ENCODE results near the gene UBE2J2.

Gene UBE2J2

GRCh38 chr1:1235016-1235744, 38.5 kb downstream of the UBE2J2 start:
- no peak for DNase-seq (ENCODE audit: insufficient read length, low spot score)
- FAIRE-seq, result no peak
- TF ChIP-seq POLR2A (IDR thresholded peaks at IDR 0.05; ENCODE audit: low read depth, low read length), result no peak

- no peak for FAIRE-seq
- DNase-seq (ENCODE audit: insufficient read length, low spot score), result no peak
- TF ChIP-seq POLR2A (IDR thresholded peaks at IDR 0.05; ENCODE audit: low read depth, low read length), result no peak
Observed at GRCh38 chr1:1234180-1234808, 39.4 kb downstream of the UBE2J2 start.

- no peak for TF ChIP-seq POLR2A (IDR thresholded peaks at IDR 0.05; ENCODE audit: low read depth, low read length)
- FAIRE-seq (no peak), DNase-seq (ENCODE audit: insufficient read length, low spot score) (no peak)
Observed at GRCh38 chr1:1233567-1233892, 40.1 kb downstream of the UBE2J2 start.

GRCh38 chr1:1232796-1233566, 40.7 kb downstream of the UBE2J2 start:
- no peak for FAIRE-seq
- DNase-seq (ENCODE audit: insufficient read length, low spot score), result no peak
- TF ChIP-seq POLR2A (IDR thresholded peaks at IDR 0.05; ENCODE audit: low read depth, low read length), result no peak

- no peak for FAIRE-seq
- no peak for TF ChIP-seq POLR2A (IDR thresholded peaks at IDR 0.05; ENCODE audit: low read depth, low read length)
- no peak for DNase-seq (ENCODE audit: insufficient read length, low spot score)
Observed at GRCh38 chr1:1232208-1232795, 41.4 kb downstream of the UBE2J2 start, which contains the start of gene B3GALT6. B3GALT6 (plus strand) TSS chr1:1232237; CDS start chr1:1232279, 42 bp downstream.

DNA sequence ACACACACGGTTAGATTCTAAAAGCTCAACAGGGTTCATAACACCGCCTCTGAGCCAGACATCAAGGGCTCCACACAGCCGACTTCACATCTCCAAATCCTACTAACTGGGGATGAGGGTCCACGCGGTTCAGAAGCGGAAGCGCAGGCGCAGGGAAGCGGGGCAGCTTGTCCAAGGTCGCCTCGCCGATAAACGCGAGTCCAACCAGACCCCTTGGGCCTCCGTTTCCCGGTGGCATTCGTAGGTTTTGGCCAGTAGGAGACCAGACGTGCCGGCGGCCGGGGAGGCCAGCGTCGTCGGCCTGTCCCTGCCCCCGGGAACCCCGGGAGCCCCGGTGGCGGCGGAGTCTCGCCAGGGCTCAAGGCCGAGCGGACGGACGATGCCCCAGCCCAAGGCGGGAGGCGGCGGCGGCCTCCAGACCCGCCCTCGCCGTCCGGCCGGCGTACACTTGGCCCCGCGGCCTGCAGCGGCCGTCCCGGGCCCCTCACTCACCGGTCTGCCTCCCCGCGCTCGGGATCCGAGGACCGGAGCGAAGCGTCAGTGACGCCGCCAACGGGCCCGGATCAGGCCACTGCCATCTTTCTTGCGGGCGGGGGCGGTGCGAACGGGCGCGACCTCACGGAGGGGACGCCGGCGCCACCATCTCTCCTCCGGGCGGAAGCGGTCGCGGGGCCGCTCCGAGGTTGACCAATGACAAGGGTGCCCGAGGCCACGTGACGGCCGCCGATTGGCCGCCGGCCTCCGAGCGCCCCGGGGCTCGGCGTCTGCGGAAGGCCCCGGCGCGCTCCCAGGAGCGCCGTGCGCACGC, 42.0 kb downstream of the UBE2J2 start, which contains the start of gene SDF4:
TSS of gene SDF4 (minus strand) at position 602 of the 808 bp plus-strand sequence. CDS start 3,229 bp downstream, outside the sequence.
- peak; percentile 74 for TF ChIP-seq POLR2A (IDR thresholded peaks at IDR 0.05; ENCODE audit: low read depth, low read length)
- FAIRE-seq, result no peak
- peak; percentile 98 for DNase-seq (ENCODE audit: insufficient read length, low spot score)

GRCh38 chr1:1230656-1231399, 42.8 kb downstream of the UBE2J2 start:
- peak; percentile 20 for FAIRE-seq
- DNase-seq (ENCODE audit: insufficient read length, low spot score), result peak; percentile 84
- no peak for TF ChIP-seq POLR2A (IDR thresholded peaks at IDR 0.05; ENCODE audit: low read depth, low read length)

DNA sequence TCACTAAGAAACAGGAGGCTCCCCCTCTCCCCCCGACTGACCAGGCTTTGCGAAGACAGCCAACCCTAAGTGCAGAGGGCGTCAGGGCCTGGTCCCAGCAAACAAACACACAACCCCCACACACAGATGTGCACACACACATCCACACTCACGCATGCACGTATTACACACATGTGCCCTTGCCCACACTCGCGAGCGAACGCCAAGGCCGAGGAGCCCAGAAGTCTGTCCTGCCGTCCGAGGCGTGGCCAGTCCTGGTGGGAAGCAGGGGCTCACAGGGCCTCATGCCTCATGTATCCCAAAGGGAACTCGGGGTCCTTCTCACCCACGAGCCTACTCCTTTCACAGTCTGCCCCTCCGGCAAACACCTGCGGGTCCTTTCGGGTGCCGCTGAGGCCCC, 43.9 kb downstream of the UBE2J2 start:
- FAIRE-seq (no peak), DNase-seq (ENCODE audit: insufficient read length, low spot score) (no peak)
- TF ChIP-seq POLR2A (IDR thresholded peaks at IDR 0.05; ENCODE audit: low read depth, low read length), result no peak

GRCh38 chr1:1228596-1229321, 44.9 kb downstream of the UBE2J2 start:
- DNase-seq (ENCODE audit: insufficient read length, low spot score), result no peak
- FAIRE-seq, result no peak
- TF ChIP-seq POLR2A (IDR thresholded peaks at IDR 0.05; ENCODE audit: low read depth, low read length), result no peak

GRCh38 chr1:1228187-1228586, 45.5 kb downstream of the UBE2J2 start:
- TF ChIP-seq POLR2A (IDR thresholded peaks at IDR 0.05; ENCODE audit: low read depth, low read length), result no peak
- no peak for FAIRE-seq
- DNase-seq (ENCODE audit: insufficient read length, low spot score), result no peak

DNA sequence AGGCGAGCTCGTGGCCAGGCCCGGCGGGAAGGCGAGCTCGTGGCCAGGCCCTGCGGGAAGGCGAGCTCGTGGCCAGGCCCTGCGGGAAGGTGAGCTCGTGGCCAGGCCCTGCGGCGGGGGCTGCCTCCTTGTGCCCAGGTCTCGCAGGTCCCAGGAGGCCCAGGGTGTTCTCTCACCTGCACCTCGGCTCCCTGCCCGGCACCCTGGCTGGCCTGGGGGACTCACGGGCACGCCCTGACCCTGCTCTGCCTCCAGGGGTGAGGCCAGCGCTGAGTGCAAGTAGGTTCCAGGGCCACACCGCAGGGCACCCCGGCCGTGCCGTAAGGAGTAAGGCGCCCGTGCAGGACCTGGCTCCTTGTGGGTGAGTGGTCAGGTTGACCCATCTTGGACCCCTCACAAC, 46.3 kb downstream of the UBE2J2 start:
- DNase-seq (ENCODE audit: insufficient read length, low spot score) (no peak), FAIRE-seq (no peak)
- no peak for TF ChIP-seq POLR2A (IDR thresholded peaks at IDR 0.05; ENCODE audit: low read depth, low read length)
